HG03439 (cell line): ENCODE measurements around the gene PPP1R26.
"Not testable (repeated sequence)": the region's sequence is repeated elsewhere in the genome, so short reads cannot be mapped to it uniquely, and the experiment has no call there.

Experiments used
- ATAC-seq: cut with Tn5 transposase; IDR thresholded peaks from one replicate; pipeline ENCODE4 v1.9.1; 2021; ENCODE audit warnings: mild to moderate bottlenecking, moderate library complexity; ENCODE audit not compliant: unreplicated experiment

PPP1R26 gene

DNA sequence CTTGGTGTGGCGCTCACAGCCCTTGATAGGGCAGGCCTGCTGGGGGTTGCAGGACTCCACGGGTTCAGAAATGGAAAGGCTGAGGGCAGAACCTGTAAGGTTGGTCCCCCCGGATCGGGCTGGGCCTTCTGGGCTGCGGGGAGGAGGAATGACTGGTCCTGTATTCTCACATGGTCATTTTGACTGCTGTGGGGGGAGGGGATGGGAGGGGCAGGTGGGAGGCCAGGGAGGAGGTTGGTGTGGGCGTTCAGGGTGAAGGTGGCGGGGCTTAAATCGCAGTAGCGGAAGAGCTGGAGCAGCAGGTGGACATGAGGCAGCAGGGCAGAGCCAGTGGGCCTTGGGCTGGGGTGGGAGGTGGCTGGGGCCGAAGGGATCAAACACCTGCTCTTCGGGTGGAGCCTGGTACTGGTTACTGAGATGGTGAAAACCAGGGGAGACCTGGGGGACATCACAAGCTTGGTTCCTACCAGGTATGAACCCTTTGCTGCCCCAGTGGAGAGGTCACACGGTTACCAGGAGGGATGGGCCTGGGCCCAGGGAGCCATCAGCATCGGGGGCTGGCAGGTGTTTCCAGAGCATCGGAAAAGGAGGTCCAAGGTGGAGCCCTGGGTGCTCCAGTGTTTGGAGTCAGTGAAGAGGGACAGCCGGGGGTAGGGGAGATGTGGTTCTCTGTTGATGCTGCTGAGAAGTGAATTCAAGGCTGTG is 22.7 kb downstream of the PPP1R26 start:
- ATAC-seq, result no peak

DNA sequence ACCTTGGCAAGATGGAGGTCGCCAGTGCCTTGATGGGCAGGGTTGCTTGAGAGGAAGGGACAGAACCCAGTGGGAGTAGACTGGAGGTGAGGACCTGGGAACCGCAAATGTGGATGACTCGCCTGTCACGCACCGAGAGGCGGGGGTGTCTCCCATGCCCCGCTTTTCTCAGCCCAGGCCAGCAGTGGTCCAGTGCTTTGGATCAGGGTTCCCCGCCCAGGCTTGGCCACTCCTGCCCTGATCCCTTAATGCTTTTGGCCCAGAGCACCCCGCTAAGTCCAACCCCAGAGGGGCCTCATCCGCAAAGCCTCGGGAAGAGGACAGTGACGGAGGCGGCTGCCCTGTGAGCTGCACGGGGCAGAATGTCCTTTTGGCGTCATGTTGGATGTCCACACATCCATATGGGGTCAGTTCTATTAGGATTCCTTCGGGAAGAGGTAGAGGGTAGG is 23.3 kb downstream of the PPP1R26 start:
- no peak for ATAC-seq

DNA sequence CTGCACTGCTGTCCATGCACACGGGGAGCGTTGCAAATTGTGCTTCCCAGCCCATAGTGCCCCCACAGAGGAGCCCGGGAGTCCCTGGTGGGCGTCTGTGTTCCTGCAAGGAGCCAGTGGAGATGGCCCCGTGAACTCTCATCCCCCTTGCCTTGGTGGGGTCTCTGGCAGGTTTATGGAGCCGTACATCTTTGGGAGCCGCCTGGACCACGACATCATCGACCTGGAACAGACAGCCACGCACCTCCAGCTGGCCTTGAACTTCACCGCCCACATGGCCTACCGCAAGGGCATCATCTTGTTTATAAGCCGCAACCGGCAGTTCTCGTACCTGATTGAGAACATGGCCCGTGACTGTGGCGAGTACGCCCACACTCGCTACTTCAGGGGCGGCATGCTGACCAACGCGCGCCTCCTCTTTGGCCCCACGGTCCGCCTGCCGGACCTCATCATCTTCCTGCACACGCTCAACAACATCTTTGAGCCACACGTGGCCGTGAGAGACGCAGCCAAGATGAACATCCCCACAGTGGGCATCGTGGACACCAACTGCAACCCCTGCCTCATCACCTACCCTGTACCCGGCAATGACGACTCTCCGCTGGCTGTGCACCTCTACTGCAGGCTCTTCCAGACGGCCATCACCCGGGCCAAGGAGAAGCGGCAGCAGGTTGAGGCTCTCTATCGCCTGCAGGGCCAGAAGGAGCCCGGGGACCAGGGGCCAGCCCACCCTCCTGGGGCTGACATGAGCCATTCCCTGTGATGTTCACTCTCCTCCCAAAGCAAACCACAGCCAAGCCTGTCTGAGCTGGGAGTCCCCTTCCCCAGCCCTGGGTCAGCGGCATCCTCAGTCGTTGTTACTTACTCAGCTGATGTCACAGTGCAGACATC is 24.0 kb downstream of the PPP1R26 start:
- no peak for ATAC-seq

DNA sequence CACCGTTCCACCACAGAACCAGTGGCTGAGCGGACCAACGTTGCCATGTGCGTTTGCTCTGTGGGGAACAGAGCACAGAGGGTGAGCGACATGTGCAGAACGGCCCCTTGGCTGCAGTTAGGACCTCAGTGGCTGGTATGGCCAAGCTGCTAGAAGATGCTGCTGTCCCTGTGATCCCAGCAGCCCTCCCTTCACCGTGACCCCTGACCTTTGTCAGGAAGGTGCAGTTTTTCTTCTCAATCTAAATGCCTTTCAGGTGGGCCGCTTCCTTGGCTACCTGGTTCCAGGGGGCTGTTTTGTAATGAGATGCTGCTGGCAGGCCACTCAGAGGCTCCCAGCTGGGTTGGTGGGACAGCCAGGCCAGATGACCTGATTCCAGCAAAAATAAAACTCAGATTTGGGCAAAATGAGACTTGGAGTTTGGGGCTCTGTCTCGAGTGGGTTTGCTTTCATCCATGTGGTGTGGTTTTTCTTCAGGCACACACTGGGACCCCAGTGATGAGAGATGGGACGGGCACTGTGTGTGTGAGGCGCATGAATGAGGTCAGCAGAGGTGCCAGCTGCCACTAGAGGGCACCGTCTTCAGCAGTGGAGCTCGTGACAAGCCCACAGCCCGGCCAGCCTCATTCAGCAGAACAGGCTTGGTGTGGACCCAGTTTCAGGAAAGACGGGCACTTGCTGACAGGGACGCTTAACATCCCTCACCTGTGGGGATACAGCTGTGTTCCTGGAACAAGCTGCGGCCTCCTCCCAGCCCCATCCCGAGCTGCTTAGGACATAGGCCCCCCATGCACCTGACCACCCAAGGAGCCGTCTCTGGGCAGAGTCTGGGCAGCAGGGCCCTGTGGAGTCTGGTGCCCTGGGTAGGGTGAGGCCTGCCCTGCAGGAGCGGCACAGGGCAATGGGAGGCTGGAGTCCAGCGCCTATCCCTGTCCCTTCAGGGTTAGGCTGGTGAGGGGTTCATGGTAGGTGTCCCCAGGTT is 25.0 kb downstream of the PPP1R26 start:
- ATAC-seq, result no peak

DNA sequence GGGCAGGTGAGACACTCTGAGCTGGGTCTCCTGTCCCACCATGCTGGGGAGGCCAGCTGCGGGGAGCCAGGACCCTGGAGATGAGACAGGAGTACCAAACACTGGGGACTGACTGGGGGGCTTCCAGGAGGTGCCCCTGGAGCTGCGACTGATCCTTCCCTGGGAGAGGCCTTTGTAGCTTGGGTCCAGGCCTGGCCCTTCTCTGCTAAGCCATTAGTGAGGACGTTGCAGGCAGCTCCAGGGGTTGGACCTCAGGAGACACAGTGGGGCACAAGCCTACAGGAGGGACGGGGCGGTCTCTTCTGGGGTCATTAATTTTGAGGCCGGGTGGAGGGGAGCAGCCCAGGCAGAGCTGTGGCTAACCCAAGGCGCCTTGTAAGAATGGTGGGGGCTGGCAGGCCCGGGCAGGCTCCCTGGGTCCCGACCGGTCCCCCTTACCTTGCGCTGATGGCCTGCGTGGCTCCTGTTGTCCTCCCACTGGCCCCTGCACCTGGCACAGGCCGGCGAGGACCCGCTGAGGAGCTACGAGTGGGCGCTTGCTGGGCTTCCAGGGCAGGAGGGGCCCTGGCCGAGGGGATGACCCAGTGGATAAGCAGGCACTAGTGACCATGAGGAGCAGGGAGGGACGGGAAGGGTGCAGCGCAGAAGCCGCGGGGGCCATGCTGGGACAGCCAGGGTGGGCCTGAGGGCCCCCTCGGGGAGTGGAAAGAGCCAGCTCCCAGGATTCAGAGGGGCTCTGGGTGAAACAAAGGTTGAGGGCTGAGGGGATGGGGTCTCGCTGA is 26.0 kb downstream of the PPP1R26 start:
- ATAC-seq, result no peak

DNA sequence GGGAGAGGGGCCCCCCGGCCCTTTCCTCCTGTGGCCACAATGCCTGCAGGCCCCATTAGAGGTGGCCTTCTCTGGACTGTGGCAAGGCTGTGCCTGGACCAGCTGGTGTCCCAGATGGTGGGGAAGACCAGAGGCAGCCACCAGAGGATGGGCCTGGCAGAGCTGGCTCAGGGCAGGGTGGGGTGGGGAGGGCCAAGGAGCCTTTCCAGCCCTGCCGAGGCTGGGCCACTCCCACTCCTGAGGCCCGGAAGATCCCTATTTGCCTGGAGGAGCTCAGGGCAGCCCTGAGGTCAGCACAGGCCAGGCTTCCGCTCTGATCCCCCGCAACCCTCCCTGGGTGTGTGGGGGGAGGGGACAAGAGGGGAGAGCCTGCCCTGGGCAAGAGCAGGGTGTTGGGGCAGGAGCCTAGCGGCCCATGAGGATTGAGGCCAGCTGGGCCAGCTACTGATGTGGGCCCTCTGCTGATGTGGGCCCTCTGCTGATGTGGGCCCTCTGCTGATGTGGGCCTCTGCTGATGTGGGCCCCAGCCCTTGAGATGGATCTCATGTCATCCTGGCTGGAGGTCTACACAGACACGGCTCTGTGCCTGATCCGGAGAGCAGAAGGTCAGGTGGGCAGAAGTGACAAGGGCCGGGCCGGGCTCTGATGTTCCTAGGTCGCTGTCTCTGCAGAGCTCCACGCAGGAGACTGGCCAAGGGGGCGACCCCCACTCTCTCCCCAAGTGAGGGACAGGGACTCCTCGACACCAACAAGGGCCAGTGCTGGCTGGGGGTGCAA is 26.9 kb downstream of the PPP1R26 start:
- ATAC-seq, result no peak

DNA sequence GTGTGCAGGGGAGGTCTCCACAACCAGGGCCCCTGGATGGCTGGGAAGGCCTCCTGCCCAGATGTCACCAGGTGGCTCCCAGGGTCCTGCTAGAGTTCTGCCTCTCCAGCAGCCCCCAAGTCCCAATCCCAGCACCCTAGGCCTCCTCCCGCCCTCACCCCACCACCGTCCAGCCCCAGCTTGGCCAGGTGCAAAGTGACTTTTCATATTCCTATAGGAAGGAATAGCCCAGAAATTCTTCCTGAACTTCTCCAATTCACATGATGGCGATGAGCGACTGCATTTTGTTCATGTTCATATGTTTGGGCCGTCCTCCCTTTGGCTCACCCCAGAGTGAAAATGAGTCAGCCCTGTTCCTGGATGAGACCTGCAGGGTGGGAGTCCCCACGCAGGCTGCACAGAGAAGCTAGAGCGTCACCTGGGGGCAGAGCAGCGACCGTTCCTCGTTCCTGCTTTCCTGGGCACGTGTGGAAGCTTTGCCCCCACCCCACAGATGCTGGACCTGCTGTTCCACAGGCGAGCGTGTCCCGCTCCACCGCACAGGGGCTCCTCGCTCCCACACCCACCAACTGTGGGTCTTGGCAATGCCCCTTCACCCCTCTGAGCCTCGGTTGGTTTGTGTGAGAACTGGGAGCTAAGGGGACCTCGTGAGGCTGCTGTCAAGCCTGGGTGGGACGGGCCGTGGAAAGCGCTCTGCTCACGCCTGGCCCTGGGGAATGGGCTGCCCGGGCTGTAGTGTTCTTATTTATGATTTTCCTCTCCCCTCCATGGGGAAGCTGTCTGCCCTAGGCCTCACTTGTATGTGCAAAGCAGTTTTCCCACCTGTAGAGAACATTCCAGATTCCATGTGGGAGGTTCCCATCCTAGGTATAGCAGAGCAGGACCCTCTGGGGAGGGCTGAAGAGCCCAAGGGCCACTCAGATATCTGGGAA is 27.8 kb downstream of the PPP1R26 start:
- ATAC-seq, result no peak

DNA sequence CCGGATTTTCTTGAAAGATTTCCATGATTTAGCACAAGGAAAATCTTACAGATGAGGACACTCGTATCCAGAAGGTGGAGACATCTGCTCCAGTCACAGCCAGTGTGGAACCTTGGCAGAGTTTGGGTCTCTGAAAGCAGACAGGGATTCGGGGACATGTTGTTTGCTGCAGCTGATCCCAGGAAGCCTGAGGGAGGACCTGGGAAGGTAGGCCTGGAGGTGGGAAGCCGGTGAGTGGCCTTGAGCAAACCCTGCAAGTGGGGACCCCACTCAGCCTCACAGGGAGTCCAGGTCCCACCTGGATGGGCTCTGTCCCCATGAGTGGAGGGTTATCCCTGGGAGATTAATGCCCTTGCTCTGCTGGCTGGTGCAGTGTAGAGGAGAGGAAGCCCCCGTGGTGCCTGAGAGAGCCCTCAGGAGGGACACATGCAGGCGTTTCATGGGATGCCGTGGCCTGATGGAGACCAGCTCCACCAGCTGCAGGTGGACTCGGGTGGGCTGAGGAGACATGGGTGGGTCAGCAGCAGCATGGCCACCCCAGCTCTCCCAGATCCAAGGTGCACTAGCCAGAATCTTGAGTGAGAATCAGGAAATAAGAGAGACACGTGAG is 28.7 kb downstream of the PPP1R26 start:
- ATAC-seq, result no peak

DNA sequence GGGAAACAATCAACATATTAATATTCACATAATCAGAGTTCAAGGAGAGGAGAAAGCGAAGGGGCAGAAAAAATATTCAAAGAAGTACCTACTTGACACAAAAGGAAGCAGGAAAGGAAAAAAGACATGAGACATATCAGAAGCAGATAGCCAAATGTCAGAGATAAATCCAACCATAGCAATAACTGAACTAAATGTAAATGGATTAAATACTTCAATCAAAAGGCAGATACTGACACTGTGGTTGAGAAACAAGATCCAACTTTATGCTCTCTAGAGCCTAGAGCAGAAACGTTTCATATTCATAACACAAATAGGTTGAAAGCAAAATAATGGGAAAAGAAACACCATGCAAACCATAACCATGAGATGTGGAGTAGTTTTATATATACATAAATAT is 29.9 kb downstream of the PPP1R26 start:
- ATAC-seq, result no peak

DNA sequence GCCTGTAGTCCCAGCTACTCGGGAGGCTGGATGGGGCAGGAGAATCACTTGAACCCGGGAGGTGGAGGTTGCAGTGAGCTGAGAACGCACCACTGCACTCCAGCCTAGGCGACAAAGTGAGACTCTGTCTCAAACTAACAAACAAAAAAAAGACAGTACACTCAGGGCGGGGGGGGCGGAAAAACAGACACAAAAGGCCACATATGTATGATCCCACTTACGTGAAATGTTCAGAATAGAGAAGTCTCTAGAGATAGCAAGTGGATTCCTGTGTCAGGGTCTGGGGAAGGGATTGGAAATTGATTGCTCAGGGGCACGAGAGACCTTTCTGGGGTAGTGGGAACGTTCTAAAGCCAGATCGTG is 32.6 kb downstream of the PPP1R26 start:
- ATAC-seq, result no peak

DNA sequence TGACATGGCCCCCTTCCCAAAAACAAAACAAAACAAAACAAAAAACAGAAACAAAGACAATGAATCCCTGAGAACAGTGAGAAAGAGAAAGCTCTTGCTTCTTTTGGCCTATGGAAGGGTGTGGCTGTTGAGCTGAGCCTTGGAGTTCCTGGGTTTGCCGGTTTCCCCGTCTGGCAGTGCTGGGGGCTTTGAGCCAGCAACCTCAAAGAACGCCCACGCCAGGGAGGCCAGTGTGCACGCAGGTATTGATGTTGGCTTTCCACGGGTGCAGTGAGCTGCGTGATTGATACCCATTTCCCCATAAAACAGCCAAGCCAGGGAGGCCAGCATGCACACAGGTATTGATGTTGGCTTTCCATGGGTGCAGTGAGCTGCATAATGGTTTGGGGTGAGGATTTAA is 33.3 kb downstream of the PPP1R26 start:
- no peak for ATAC-seq

DNA sequence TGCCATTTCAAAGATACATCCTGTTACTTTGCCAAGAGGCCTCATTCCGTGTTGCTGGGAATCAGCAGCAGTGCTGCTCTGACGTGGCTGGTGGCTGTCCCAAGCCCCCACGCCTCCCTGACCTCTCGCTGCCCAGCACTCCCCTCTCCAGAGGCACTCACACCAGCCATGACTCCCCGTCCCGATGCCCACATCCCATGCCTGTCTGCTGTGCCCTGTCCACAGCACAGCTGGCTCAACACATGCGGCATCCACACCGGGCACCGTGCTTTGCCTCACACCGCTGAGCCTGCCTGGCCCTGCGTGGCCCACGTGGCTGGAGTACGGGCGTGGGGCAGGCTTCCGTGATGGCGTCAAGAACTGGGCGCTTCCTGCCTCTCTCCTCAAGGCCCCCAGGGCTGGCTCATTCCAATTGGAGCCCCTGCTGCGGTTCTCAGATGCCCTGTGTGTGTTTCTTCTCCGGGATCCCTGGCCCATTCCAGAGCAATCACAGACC is 33.8 kb downstream of the PPP1R26 start:
- no peak for ATAC-seq

DNA sequence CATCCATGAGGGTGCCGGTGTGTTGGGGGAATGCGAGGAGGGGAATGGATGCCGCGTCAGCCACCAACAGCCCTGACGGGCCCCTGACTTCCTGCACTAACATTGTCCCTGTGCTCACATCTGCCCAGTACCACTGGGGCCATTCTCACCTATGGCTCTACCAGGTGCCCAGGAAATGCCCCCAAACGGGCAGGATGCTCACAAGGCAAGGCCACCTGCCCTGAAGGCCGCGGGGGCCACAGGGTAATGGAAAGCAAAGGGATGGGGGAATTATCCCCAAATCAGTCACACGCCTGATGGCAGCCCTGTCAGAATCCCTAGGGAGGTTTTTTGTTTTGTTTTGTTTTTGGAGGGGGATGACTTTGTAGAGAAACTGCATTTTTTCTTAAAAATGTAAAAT is 34.3 kb downstream of the PPP1R26 start:
- not testable (repeated sequence) for ATAC-seq

DNA sequence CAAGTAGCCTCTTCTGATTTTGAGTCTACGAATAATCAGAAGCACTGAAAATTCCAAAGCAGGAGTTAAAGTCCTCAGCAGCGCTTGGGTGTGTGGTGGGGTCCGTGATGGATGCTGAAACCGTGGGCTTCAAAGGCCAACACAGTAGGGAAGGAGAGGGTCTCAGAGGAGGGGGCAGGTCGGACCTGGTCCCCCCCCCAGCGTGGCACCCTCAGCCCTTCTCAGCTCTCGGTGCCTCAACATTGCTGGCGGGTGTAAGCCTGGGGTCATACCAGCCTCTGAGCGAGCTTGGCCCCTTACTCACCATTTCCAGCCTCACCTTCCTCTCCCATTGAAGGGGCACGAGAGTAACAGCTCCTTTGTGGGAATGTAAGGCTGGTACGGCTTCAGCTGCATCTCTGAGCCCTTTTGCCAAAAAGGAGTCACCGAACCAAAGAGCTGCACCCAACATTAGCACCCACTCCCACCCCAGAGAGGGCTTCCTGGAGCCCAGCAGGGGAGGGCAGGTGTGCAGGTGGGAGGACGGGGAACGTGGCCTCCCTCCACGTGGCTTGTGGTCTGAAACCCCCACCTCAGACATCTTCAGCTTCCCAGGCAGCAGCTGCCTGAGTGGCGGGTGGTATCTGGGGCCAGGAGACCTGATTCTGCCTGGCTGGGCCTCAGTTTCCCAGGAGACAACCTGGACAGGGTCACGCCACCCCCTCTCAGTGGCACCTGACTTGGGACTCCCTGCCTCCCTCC is 34.9 kb downstream of the PPP1R26 start:
- no peak for ATAC-seq

DNA sequence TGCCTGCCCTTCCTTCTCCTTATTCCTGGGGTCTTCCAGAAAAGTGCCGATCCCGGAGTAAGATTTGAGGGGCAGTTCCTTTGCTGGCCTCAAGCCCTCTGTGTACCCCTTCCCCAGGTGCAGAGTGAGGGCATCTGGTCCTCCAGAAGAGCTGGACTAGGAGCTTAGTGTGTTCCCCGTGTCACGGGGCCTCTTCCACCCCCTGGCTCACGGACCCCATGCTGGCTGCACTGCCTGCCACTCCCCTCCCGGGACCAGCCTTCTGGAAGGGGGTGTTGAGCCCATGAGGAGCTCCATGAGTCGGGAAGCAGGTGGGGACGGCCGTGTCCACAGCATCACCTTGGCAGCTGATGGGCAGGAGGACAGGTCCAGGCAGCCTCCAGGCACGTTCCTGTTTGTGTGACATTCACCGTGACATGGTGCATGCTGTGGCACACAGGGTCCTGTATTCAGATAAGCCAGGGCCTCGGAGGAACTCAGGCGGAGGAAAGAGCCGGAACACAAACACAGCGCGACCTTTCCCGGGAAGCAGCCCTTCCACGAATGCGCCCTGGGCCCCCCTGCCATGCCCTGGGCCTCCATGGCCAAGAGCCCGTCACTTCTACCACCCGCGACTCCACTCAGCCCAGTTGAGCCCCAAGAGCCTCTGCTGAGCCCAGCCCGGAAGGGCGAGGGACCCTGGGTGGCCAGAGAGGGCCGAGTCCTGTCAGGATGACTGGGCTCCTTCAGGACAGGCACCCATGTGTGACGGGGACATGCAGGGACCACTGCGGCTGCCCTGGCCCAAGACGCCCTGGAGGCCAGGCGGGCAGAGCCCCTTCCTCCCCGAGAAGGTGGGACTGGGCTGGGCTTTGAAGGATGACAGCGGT is 35.7 kb downstream of the PPP1R26 start:
- no peak for ATAC-seq

DNA sequence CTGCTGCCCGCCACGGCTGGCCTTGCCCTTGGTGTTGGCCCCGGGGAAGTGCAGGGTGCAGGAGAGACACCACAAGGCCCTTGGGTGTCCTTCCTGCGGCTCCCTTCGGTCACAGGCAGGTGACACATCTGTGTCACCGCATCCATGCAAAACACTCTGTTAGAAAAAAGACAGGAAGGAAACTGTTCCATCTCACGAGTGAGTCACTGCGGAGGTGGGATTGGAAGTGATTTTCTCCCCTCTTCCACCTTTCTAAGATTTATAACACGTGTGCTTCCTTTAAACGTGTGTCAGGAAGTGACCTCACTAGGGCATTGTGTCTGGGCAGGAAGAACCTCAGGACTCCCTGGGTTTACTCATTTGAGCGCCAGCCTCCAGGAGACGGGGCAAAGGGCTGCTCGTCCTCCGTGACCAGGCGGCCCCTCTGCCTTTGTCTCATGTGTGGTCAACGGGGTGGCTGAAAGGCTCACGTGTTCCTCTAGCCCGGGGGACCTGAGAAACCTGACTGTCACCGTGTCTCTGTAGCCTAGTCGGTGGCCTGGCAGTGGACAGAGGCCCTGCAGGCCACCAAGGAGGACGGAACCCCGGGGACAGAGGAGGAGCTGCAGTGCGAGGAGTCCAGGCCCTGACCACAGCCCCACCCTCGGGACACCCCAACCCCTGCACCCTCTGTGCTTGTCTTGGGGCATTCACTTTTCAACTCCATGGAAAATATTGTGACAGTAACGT is 36.7 kb downstream of the PPP1R26 start:
- no peak for ATAC-seq
